ENCODE results near the gene PBX2. TPM values are rescaled to one million over a fixed set of nuclear protein-coding genes. Genes with fewer than 3 reads are reported as not detected.
"Not testable (repeated sequence)": the region's sequence is repeated elsewhere in the genome, so short reads cannot be mapped to it uniquely, and the experiment has no call there.

Gene PBX2
- polyA plus RNA-seq, 4 donors: 17.6 to 119 (median 29.9) TPM

DNA sequence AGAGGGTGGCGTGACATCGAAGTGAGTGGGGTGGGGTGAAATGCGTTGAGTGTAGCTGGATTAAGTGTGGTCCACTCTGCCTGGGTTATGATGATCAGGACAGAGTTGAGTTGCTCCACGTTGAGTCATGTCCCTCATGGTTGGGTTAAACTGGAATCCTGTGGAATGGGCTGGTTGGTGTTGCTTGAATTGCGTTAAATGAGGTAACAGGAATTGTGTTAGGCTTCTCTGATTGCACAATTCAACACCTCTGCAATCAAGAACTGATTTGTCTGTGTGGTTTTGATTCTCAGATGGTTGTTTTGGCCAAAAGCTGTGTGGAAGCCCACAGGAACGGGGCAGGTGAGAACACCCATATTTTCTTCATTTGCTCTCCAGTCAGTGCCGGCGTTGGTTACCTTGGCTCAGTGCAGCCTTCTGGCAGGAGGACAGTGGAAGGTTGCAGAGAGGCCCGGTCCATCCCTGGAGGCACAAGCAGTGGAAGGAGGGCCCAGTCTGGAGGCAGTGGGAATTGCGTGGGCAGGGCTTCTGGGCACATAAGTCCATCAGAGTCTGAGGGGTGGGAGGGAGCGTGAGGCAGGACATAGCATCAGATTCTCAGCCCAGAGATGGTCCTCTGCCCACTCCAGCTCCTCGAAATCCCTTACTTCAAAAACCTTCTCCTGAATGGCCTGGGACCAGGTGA is 22.2 kb upstream of the PBX2 start:
- no peak overlapping the region for H3K27ac ChIP-seq (ENCODE audit: low read depth in 1 of 3, low read length in 2 of 3)
- no peaks in the 10 kb centered on the region for H3K27me3 ChIP-seq (ENCODE audit: control insufficient read depth in 3 of 3, insufficient read depth in 3 of 3, low read length in 3 of 3)
- H3K4me1 ChIP-seq (ENCODE audit: control insufficient read depth in 3 of 3, insufficient read depth in 2 of 3, low read depth in 1 of 3, low read length in 2 of 3): no peaks in the 10 kb centered on the region
- 76 to 88% (median 85%) methylated on average over 12 of the region's 12 CpGs for WGBS, 3 donors
- H3K36me3 ChIP-seq (ENCODE audit: control insufficient read depth in 3 of 3, insufficient read depth in 2 of 3, low read depth in 1 of 3, low read length in 3 of 3): no peaks in the 10 kb centered on the region
- no peaks in the 10 kb centered on the region for H3K9me3 ChIP-seq (ENCODE audit: control insufficient read depth in 2 of 2, insufficient read depth in 1 of 2, low read depth in 1 of 2, low read length in 1 of 2)
- DNase-seq: no peak
- H3K4me3 ChIP-seq (ENCODE audit: low read depth in 1 of 3, low read length in 3 of 3): no peak overlapping the region
- no peak for FAIRE-seq

DNA sequence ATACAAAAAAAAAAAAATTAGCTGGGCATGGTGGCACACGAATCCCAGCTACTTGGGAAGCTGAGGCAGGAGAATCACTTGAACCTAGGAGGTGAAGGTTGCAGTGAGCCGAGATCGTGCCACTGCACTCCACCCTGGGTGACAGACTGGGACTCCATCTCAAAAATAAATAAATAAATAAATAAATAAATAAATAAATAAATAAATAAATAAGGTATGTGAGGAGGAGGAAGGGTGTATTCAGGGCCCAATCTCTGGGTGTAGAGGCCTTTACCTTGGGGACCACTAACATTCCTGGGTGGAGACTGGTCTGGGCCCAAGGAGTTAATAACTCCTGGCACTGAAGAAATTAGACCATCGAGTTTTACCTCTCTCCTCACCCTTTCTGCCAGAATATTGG is 21.4 kb upstream of the PBX2 start:
- not testable (repeated sequence) for H3K9me3 ChIP-seq (ENCODE audit: control insufficient read depth in 2 of 2, insufficient read depth in 1 of 2, low read depth in 1 of 2, low read length in 1 of 2); H3K4me3 ChIP-seq (ENCODE audit: low read depth in 1 of 3, low read length in 3 of 3); FAIRE-seq; H3K27ac ChIP-seq (ENCODE audit: low read depth in 1 of 3, low read length in 2 of 3); H3K27me3 ChIP-seq (ENCODE audit: control insufficient read depth in 3 of 3, insufficient read depth in 3 of 3, low read length in 3 of 3); H3K36me3 ChIP-seq (ENCODE audit: control insufficient read depth in 3 of 3, insufficient read depth in 2 of 3, low read depth in 1 of 3, low read length in 3 of 3); H3K4me1 ChIP-seq (ENCODE audit: control insufficient read depth in 3 of 3, insufficient read depth in 2 of 3, low read depth in 1 of 3, low read length in 2 of 3); DNase-seq
- WGBS, 3 donors: 84 to 85% (median 84%) methylated on average over 4 of the region's 4 CpGs

DNA sequence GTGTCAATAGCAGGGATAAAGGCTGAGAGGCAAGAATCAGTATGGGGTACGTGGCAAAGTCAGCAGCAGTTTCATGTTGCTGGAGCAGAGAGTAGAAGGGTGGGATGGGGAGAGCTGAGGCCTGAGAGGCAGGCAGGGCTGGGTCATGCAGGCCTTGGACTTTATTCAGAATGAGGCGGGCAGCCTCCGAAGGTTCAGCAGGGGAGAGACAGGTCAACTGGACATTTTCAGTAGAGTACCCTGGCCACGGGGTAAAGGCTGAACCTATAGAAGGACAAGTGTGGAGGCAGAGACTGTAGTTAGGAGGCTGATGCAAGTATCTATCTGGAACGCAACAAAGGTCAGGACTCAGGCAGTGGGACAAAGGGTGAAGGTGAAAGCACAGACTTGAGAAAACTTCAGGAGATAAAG is 20.2 kb upstream of the PBX2 start:
- no peak overlapping the region for H3K27ac ChIP-seq (ENCODE audit: low read depth in 1 of 3, low read length in 2 of 3)
- WGBS, 3 donors: 69 to 81% (median 80%) methylated on average over 5 of the region's 5 CpGs
- no peak overlapping the region for H3K4me3 ChIP-seq (ENCODE audit: low read depth in 1 of 3, low read length in 3 of 3)
- H3K27me3 ChIP-seq (ENCODE audit: control insufficient read depth in 3 of 3, insufficient read depth in 3 of 3, low read length in 3 of 3): no peaks in the 10 kb centered on the region
- FAIRE-seq (no peak), DNase-seq (no peak)
- no peaks in the 10 kb centered on the region for H3K9me3 ChIP-seq (ENCODE audit: control insufficient read depth in 2 of 2, insufficient read depth in 1 of 2, low read depth in 1 of 2, low read length in 1 of 2)
- H3K36me3 ChIP-seq (ENCODE audit: control insufficient read depth in 3 of 3, insufficient read depth in 2 of 3, low read depth in 1 of 3, low read length in 3 of 3): no peaks in the 10 kb centered on the region
- no peaks in the 10 kb centered on the region for H3K4me1 ChIP-seq (ENCODE audit: control insufficient read depth in 3 of 3, insufficient read depth in 2 of 3, low read depth in 1 of 3, low read length in 2 of 3)

DNA sequence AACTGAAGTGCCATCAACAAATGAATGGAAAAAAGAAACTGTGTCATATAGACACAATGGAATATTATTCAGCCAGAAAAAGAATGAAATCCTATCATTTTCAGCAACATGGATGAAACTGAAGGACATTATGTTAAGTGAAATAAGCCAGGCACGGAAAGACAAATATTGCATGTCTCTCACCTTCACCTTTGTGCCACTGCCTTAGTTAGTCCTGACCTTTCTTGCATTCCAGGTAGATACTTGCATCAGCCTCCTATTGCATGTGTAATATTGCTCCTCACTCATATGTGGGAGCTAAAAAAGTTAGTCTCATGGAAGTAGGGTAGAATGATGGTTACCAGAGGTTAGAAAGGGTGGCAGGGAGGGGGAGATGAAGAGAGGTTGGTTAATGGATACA is 19.0 kb upstream of the PBX2 start:
- Histone ChIP-seq H3K27me3 (ENCODE audit: control insufficient read depth in 3 of 3, insufficient read depth in 3 of 3, low read length in 3 of 3) (no peaks in the 10 kb centered on the region), H3K9me3 (ENCODE audit: control insufficient read depth in 2 of 2, insufficient read depth in 1 of 2, low read depth in 1 of 2, low read length in 1 of 2) (no peaks in the 10 kb centered on the region), H3K4me1 (ENCODE audit: control insufficient read depth in 3 of 3, insufficient read depth in 2 of 3, low read depth in 1 of 3, low read length in 2 of 3) (no peaks in the 10 kb centered on the region), H3K36me3 (ENCODE audit: control insufficient read depth in 3 of 3, insufficient read depth in 2 of 3, low read depth in 1 of 3, low read length in 3 of 3) (no peaks in the 10 kb centered on the region), H3K27ac (ENCODE audit: low read depth in 1 of 3, low read length in 2 of 3) (no peak overlapping the region), H3K4me3 (ENCODE audit: low read depth in 1 of 3, low read length in 3 of 3) (no peak overlapping the region)
- DNase-seq (no peak), FAIRE-seq (no peak)
- 73 to 85% (median 74%) methylated on average over 1 of the region's 1 CpG for WGBS, 3 donors

DNA sequence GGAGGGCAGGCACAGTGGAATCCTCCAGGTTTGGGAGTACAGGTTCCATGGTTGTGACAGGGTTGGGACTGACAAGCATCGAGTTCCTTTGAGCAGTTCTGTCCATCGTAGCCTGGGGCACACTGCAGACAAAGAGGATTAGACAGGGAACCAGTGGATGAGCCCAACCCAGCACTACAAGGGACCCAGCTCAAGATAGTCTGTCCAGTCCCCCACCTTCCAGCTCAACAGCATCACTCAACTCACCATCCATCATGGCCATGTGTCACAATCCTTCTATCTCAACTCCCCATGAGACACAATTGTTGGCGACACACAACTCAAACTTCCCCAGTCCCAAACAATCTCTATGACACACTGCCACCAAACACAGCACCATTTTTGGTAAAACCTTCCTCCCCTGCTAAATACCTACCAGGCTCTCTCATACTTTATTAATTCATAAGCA is 14.3 kb upstream of the PBX2 start:
- no peak overlapping the region for H3K4me3 ChIP-seq (ENCODE audit: low read depth in 1 of 3, low read length in 3 of 3)
- no peaks in the 10 kb centered on the region for H3K9me3 ChIP-seq (ENCODE audit: control insufficient read depth in 2 of 2, insufficient read depth in 1 of 2, low read depth in 1 of 2, low read length in 1 of 2)
- H3K4me1 ChIP-seq (ENCODE audit: control insufficient read depth in 3 of 3, insufficient read depth in 2 of 3, low read depth in 1 of 3, low read length in 2 of 3): no peaks in the 10 kb centered on the region
- no peak overlapping the region for H3K27ac ChIP-seq (ENCODE audit: low read depth in 1 of 3, low read length in 2 of 3)
- no peak for FAIRE-seq
- no peak for DNase-seq
- H3K27me3 ChIP-seq (ENCODE audit: control insufficient read depth in 3 of 3, insufficient read depth in 3 of 3, low read length in 3 of 3): no peaks in the 10 kb centered on the region
- H3K36me3 ChIP-seq (ENCODE audit: control insufficient read depth in 3 of 3, insufficient read depth in 2 of 3, low read depth in 1 of 3, low read length in 3 of 3): no peaks in the 10 kb centered on the region
- WGBS, 3 donors: 79 to 88% (median 84%) methylated on average over 3 of the region's 3 CpGs

DNA sequence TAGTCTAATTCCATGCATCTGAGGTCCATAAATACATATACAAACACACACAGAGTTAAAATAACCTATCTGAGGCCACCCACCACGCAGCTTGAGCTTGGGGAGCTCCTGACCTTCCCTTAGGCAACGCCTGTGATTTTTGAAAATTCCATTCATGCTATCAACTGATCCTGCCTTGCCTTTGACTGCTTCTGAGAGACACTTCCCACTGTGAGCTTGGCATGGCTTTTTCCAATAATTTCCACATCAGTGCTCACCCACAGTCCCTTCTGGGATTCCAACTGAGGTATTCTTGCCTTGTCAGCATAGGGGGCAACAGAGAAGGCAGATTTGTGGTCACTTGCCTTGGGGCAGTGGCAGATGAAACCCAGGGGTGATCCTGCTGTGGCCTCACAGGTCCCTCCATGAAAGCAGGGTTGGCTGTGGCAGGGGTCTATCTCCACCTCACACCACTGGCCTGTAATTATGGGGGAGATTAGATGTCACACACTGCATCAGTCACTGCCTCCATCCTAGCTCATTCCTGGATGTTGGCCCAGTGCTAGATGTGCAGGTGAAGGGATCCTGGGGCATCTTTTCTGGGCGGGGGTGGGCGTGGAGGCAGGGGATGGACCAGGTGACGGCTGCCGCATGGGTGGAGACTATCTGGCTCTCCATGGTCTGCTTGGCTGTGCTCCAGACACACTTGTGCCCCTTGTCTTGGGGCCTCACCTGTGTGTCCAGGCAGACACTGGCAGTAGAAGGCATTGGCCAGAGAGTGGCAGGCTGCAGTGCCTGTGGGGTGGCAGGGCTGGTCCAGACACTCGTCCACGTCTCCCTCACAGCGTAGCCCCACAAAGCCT is 13.6 kb upstream of the PBX2 start:
- 76 to 80% (median 79%) methylated on average over 9 of the region's 9 CpGs for WGBS, 3 donors
- FAIRE-seq (no peak), DNase-seq (no peak)
- Histone ChIP-seq H3K27me3 (ENCODE audit: control insufficient read depth in 3 of 3, insufficient read depth in 3 of 3, low read length in 3 of 3) (no peaks in the 10 kb centered on the region), H3K36me3 (ENCODE audit: control insufficient read depth in 3 of 3, insufficient read depth in 2 of 3, low read depth in 1 of 3, low read length in 3 of 3) (no peaks in the 10 kb centered on the region), H3K27ac (ENCODE audit: low read depth in 1 of 3, low read length in 2 of 3) (no peak overlapping the region), H3K9me3 (ENCODE audit: control insufficient read depth in 2 of 2, insufficient read depth in 1 of 2, low read depth in 1 of 2, low read length in 1 of 2) (no peaks in the 10 kb centered on the region), H3K4me3 (ENCODE audit: low read depth in 1 of 3, low read length in 3 of 3) (no peak overlapping the region), H3K4me1 (ENCODE audit: control insufficient read depth in 3 of 3, insufficient read depth in 2 of 3, low read depth in 1 of 3, low read length in 2 of 3) (no peaks in the 10 kb centered on the region)

DNA sequence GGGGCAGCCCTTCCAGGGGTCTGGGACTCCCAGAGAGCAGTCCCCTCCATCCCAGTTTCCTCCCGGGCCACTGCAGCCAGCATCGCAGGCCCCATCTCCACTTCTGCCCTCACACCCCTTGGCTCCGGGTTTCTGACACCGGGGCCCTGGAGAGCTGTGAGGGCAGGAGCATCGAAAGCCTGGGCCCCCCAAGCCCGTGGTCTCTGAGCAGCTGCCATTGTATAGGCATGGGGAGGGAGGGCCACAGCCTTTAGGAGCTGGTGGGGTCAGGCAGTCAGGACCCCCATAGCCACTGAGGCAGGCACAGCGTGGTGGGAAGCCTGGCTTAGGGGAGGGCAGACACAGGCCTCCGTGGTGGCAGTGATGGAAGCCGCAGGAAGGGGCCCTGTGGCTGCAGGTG is 12.2 kb upstream of the PBX2 start:
- H3K36me3 ChIP-seq (ENCODE audit: control insufficient read depth in 3 of 3, insufficient read depth in 2 of 3, low read depth in 1 of 3, low read length in 3 of 3): no peaks in the 10 kb centered on the region
- no peak overlapping the region for H3K4me3 ChIP-seq (ENCODE audit: low read depth in 1 of 3, low read length in 3 of 3)
- H3K27me3 ChIP-seq (ENCODE audit: control insufficient read depth in 3 of 3, insufficient read depth in 3 of 3, low read length in 3 of 3): no peaks in the 10 kb centered on the region
- 87 to 90% (median 89%) methylated on average over 9 of the region's 9 CpGs for WGBS, 3 donors
- no peaks in the 10 kb centered on the region for H3K9me3 ChIP-seq (ENCODE audit: control insufficient read depth in 2 of 2, insufficient read depth in 1 of 2, low read depth in 1 of 2, low read length in 1 of 2)
- no peak for DNase-seq
- H3K27ac ChIP-seq (ENCODE audit: low read depth in 1 of 3, low read length in 2 of 3): no peak overlapping the region
- FAIRE-seq: no peak
- H3K4me1 ChIP-seq (ENCODE audit: control insufficient read depth in 3 of 3, insufficient read depth in 2 of 3, low read depth in 1 of 3, low read length in 2 of 3): peaks cover 0 to 4% (median 0%) of the 10 kb centered on the region in 3 donors

DNA sequence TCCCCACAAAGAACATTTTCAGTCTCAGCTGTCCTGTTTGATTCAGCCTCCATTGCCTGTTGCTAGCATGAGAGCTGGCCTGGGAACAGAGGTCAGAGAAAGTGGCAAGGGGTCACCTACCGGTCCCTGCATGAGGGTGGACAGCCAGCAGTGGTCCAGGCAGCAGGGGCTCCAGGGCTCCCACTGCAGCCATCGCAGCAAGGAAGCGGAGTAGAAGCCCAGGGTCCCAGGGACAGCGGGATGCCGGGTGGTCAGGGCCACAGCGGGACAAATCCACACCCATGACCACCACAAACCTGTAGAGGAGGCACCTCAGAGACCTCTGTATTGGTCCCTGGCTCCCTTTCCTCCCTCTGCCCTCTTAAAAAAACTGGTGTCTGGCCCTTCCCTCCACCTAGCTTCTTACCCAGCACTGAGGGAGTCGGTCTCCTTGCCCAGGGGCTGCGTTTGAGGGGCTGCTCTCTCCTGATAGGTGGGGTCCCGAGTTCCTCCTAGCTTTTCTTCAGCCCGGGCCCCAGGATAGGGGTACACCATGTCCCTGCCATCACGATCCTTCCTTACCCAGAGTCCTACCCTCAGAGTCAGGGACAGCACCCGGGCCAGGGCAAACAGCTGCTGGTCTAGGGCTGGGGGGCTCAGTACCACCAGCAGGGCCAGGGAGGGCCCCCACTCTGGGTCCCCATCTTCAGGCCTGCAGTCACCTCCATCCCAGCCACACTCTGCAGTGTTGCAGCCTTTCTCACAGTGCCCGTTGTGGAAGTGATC is 10.9 kb upstream of the PBX2 start:
- DNase-seq (no peak), FAIRE-seq (no peak)
- WGBS, 3 donors: 82 to 91% (median 89%) methylated on average over 11 to 13 of the region's 13 CpGs
- Histone ChIP-seq H3K4me3 (ENCODE audit: low read depth in 1 of 3, low read length in 3 of 3) (no peak overlapping the region), H3K27me3 (ENCODE audit: control insufficient read depth in 3 of 3, insufficient read depth in 3 of 3, low read length in 3 of 3) (no peaks in the 10 kb centered on the region), H3K4me1 (ENCODE audit: control insufficient read depth in 3 of 3, insufficient read depth in 2 of 3, low read depth in 1 of 3, low read length in 2 of 3) (peaks cover 0 to 11% (median 0%) of the 10 kb centered on the region in 3 donors), H3K27ac (ENCODE audit: low read depth in 1 of 3, low read length in 2 of 3) (no peak overlapping the region), H3K36me3 (ENCODE audit: control insufficient read depth in 3 of 3, insufficient read depth in 2 of 3, low read depth in 1 of 3, low read length in 3 of 3) (no peaks in the 10 kb centered on the region), H3K9me3 (ENCODE audit: control insufficient read depth in 2 of 2, insufficient read depth in 1 of 2, low read depth in 1 of 2, low read length in 1 of 2) (no peaks in the 10 kb centered on the region)

All from small intestine (tissue), 7 donors.